Spleen (tissue), 3 donors: Measurements from ENCODE around the gene PAK3.

Experiments used
- POLR2A ChIP-seq, 3 donors: fragments of 450-650 bp; IDR thresholded peaks; one replicate each; pipeline ENCODE4 v1.5.1; 2017; ENCODE audit warnings: antibody characterized with exemption in 3 of 3, mild to moderate bottlenecking in 1 of 3
- POLR2AphosphoS5 ChIP-seq, 3 donors: sonication (generic); formaldehyde crosslinking; IDR thresholded peaks; one replicate each; pipeline ENCODE4 v1.5.1; 2017; ENCODE audit warnings: antibody characterized with exemption in 3 of 3

DNA sequence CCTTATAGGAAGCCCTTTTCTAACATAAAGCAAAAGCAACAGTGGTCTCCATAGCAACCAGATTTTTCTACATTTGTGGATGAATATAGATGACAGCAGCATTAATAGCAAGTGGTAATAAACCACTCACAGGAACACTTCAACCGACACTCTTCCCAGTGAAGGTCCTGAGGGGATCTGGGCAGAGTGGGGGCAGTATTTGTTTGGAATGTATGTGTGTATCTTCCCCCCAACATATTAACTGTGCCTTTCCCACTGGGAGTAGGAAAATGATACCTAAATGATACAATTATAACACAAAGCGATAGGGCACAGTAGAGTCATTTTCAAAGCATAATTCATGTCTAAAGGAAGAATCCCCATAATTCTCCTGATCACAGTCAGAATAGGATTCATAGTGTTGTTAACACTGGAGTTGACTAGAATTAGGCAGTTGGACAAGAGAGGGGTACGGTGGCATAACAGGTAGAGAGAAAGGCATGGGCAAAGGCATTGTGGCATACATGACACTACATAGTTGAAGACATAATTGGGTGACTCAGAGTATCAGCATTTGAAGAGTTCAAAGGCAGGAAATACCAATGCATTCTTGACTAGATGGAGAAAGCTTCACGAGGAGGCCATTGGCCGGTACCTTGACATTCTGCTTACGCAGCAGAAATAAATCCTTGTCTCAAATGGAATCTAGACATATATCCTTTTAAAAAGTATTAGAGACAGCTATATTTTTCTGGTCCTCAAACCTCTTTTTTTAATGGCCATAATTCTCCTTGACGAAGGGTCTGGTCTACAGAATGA, 159.1 kb downstream of the PAK3 start:
- TF ChIP-seq POLR2AphosphoS5 (IDR thresholded peaks at IDR 0.05) (no peak), POLR2A (IDR thresholded peaks at IDR 0.05) (no peak)
